ENCODE data around the gene CERS6. TPM values are rescaled to one million over a fixed set of nuclear protein-coding genes. Genes with fewer than 3 reads are reported as not detected.

CERS6 gene
- polyA plus RNA-seq, 1 donor from 2014 or later: 59.3 TPM

DNA sequence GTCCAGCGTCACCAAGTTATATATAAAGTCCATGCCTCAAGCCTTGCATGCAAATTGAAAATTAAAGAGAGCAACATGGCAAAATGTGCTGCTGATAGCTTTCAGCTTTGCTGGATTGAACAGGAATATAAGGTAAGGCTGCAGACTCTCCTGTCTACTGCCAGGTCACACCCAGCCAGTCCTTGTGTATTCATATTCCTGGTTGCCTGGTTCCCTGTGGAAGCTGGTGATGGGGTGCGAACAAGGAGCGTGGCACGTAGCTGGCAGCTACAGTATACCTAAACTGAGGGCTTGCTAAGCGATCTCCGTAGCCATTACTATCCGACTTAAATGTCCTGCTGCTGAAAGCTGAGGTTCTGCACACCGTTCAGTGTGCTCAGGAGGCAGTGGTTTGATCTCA lies 296.3 kb downstream of the CERS6 start:
- no peak overlapping the region for H3K27ac ChIP-seq (ENCODE audit: low read length)
- H3K4me3 ChIP-seq (ENCODE audit: low read length): no peak overlapping the region
- no peak overlapping the region for H3K9ac ChIP-seq (ENCODE audit: low read length)
- H2AFZ ChIP-seq (ENCODE audit: low read depth, low read length): no peak overlapping the region
- H3K36me3 ChIP-seq (ENCODE audit: insufficient read depth, low read length): no peaks in the 10 kb centered on the region
- no peaks in the 10 kb centered on the region for H3F3A ChIP-seq (ENCODE audit: insufficient read depth, low read length, poor library complexity, severe bottlenecking)
- H4K20me1 ChIP-seq (ENCODE audit: insufficient read depth): no peaks in the 10 kb centered on the region
- no peaks in the 10 kb centered on the region for H3K27me3 ChIP-seq (ENCODE audit: insufficient read depth, low read depth, low read length)
- H3K9me2 ChIP-seq (ENCODE audit: insufficient read depth, low read length): no peaks in the 10 kb centered on the region
- no peaks in the 10 kb centered on the region for H3K79me2 ChIP-seq (replicated peaks; ENCODE audit: insufficient read depth, low read length)
- no peak overlapping the region for H3K4me2 ChIP-seq (ENCODE audit: low read length)
- TF ChIP-seq, protein P1, sequence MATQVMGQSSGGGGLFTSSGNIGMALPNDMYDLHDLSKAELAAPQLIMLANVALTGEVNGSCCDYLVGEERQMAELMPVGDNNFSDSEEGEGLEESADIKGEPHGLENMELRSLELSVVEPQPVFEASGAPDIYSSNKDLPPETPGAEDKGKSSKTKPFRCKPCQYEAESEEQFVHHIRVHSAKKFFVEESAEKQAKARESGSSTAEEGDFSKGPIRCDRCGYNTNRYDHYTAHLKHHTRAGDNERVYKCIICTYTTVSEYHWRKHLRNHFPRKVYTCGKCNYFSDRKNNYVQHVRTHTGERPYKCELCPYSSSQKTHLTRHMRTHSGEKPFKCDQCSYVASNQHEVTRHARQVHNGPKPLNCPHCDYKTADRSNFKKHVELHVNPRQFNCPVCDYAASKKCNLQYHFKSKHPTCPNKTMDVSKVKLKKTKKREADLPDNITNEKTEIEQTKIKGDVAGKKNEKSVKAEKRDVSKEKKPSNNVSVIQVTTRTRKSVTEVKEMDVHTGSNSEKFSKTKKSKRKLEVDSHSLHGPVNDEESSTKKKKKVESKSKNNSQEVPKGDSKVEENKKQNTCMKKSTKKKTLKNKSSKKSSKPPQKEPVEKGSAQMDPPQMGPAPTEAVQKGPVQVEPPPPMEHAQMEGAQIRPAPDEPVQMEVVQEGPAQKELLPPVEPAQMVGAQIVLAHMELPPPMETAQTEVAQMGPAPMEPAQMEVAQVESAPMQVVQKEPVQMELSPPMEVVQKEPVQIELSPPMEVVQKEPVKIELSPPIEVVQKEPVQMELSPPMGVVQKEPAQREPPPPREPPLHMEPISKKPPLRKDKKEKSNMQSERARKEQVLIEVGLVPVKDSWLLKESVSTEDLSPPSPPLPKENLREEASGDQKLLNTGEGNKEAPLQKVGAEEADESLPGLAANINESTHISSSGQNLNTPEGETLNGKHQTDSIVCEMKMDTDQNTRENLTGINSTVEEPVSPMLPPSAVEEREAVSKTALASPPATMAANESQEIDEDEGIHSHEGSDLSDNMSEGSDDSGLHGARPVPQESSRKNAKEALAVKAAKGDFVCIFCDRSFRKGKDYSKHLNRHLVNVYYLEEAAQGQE (IDR thresholded peaks at IDR 0.05; ENCODE audit: borderline replicate concordance): no peak
- TF ChIP-seq, protein P2, sequence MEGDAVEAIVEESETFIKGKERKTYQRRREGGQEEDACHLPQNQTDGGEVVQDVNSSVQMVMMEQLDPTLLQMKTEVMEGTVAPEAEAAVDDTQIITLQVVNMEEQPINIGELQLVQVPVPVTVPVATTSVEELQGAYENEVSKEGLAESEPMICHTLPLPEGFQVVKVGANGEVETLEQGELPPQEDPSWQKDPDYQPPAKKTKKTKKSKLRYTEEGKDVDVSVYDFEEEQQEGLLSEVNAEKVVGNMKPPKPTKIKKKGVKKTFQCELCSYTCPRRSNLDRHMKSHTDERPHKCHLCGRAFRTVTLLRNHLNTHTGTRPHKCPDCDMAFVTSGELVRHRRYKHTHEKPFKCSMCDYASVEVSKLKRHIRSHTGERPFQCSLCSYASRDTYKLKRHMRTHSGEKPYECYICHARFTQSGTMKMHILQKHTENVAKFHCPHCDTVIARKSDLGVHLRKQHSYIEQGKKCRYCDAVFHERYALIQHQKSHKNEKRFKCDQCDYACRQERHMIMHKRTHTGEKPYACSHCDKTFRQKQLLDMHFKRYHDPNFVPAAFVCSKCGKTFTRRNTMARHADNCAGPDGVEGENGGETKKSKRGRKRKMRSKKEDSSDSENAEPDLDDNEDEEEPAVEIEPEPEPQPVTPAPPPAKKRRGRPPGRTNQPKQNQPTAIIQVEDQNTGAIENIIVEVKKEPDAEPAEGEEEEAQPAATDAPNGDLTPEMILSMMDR (IDR thresholded peaks at IDR 0.05; ENCODE audit: poor library complexity, severe bottlenecking): no peak
- TF ChIP-seq SMC3 (conservative IDR thresholded peaks at IDR 0.05; ENCODE audit: poor library complexity) (no peak), EZH2 (IDR thresholded peaks at IDR 0.05; ENCODE audit: borderline replicate concordance, insufficient read depth, low read length, poor library complexity, severe bottlenecking) (no peak), POLR2AphosphoS5 (IDR thresholded peaks at IDR 0.05) (no peak), TAF1 (IDR thresholded peaks at IDR 0.05; ENCODE audit: low read depth) (no peak), EP300 (conservative IDR thresholded peaks at IDR 0.05; ENCODE audit: poor library complexity, severe bottlenecking) (no peak), RAD21 (conservative IDR thresholded peaks at IDR 0.05) (no peak)
- H3K9me3 ChIP-seq (ENCODE audit: low read length): no peaks in the 10 kb centered on the region

DNA sequence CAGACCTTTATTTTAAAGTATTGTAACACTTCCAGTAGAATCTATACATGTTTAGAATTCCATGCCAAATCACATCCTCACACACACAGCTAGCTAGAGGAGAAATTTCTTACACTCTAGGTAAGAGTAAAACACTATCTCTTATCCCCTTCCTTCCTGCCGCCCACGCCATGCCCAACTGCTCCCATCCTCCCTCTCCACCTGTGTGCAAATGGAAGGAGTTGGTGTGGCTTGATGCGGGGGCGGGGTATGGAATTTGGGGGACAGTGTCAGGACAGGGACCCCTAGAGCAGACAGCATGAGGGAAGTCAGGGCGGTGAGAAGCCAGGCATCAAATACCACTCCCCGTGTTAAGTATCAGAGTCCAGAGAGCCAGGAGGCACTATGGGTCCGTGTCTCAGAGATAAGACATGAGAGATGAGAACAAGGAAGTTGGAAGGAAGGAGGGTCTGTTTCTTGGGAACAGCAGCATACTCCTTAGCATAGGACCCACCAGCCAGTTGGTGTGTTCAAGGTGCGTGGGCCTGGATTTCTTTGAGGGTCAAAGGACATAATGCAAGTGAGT lies 297.8 kb downstream of the CERS6 start:
- H3K27me3 ChIP-seq (ENCODE audit: insufficient read depth, low read depth, low read length): no peaks in the 10 kb centered on the region
- H3K9me2 ChIP-seq (ENCODE audit: insufficient read depth, low read length): no peaks in the 10 kb centered on the region
- H3K4me2 ChIP-seq (ENCODE audit: low read length): no peak overlapping the region
- TF ChIP-seq SMC3 (conservative IDR thresholded peaks at IDR 0.05; ENCODE audit: poor library complexity) (no peak), POLR2AphosphoS5 (IDR thresholded peaks at IDR 0.05) (no peak), TAF1 (IDR thresholded peaks at IDR 0.05; ENCODE audit: low read depth) (no peak), MXI1 (conservative IDR thresholded peaks at IDR 0.05; ENCODE audit: poor library complexity, severe bottlenecking) (no peak), RAD21 (conservative IDR thresholded peaks at IDR 0.05) (no peak), EP300 (conservative IDR thresholded peaks at IDR 0.05; ENCODE audit: poor library complexity, severe bottlenecking) (no peak), EZH2 (IDR thresholded peaks at IDR 0.05; ENCODE audit: borderline replicate concordance, insufficient read depth, low read length, poor library complexity, severe bottlenecking) (no peak)
- TF ChIP-seq, protein P2 (IDR thresholded peaks at IDR 0.05; ENCODE audit: poor library complexity, severe bottlenecking): no peak
- TF ChIP-seq, protein P1 (IDR thresholded peaks at IDR 0.05; ENCODE audit: borderline replicate concordance): no peak
- no peaks in the 10 kb centered on the region for H3F3A ChIP-seq (ENCODE audit: insufficient read depth, low read length, poor library complexity, severe bottlenecking)
- no peaks in the 10 kb centered on the region for H3K79me2 ChIP-seq (replicated peaks; ENCODE audit: insufficient read depth, low read length)
- no peaks in the 10 kb centered on the region for H3K9me3 ChIP-seq (ENCODE audit: low read length)
- H3K27ac ChIP-seq (ENCODE audit: low read length): no peak overlapping the region
- no peaks in the 10 kb centered on the region for H3K36me3 ChIP-seq (ENCODE audit: insufficient read depth, low read length)
- H2AFZ ChIP-seq (ENCODE audit: low read depth, low read length): no peak overlapping the region
- no peak overlapping the region for H3K9ac ChIP-seq (ENCODE audit: low read length)
- no peaks in the 10 kb centered on the region for H4K20me1 ChIP-seq (ENCODE audit: insufficient read depth)
- no peak overlapping the region for H3K4me3 ChIP-seq (ENCODE audit: low read length)
